GM19455 (cell line): Measurements from ENCODE around the gene ZNF548.

ENCODE experiments used
- ATAC-seq: cut with Tn5 transposase; IDR thresholded peaks from one replicate; pipeline ENCODE4 v1.9.1; 2021; ENCODE audit not compliant: unreplicated experiment

The ZNF548 gene

DNA sequence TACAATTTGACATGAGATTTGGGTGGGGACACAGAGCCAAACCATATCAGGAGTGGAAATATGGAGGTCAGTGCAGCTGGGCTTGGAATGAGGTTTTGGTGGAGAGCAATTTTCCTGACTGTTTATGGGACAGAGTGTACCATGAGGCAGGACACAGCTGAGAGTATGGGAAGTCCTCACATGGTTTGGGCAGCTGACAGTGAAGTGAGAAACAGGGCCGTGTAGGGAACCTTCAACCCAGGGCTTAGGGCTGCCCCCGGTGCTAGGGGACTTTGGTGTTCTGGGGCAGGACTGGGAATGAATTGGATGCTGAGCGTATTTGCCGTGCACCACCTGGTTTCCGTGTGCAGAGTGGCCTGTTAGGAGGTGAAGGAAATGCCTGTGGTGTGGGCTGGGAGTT is 6.1 kb downstream of the ZNF548 start:
- no peak for ATAC-seq

DNA sequence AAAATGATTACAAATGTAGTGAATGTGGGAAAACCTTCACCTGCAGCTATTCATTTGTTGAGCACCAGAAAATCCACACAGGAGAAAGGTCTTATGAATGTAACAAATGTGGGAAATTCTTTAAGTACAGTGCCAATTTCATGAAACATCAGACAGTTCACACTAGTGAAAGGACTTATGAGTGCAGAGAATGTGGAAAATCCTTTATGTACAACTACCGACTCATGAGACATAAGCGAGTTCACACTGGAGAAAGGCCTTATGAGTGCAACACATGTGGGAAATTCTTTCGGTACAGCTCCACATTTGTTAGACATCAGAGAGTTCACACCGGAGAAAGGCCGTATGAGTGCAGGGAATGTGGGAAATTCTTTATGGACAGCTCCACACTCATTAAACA is 9.2 kb downstream of the ZNF548 start:
- ATAC-seq, result no peak

DNA sequence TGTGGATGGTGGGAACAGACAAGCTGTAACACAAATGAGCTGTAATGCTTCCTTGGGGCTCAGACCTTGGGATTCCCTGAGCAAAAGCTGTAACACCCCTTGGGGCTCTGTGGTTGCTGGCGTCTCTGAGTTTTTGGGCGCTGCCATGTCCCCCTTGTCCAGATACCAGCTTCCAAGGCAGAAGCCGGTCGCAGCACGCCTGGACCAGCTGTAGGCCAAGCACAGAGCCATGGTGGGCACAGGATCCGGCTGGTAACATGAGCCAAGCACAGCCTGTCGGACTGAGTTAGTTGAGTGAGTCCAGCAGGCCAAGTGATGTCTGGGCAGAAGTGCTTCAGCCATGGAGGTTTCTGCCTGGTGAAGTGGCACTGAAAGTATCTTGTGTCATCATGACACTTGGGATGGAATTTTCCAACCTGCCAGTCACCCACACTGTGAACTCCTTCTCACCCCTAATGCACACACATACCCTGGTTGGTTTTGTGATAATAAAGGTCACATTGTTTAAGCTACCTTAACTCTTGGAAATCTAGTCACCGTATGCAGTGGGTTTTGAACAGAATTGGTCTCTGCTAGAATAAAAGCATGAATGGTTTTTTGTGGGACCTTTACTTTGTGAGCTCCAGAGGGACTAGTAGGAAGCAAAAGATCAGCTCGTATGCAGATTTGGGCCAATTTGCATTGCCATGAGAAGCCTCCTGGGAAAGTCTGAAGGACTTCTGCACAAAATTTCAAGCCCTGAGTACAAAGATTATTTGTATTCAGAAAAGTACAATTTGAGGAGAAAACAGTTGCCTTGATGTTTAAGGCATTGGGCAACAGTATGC is 14.3 kb downstream of the ZNF548 start:
- no peak for ATAC-seq

DNA sequence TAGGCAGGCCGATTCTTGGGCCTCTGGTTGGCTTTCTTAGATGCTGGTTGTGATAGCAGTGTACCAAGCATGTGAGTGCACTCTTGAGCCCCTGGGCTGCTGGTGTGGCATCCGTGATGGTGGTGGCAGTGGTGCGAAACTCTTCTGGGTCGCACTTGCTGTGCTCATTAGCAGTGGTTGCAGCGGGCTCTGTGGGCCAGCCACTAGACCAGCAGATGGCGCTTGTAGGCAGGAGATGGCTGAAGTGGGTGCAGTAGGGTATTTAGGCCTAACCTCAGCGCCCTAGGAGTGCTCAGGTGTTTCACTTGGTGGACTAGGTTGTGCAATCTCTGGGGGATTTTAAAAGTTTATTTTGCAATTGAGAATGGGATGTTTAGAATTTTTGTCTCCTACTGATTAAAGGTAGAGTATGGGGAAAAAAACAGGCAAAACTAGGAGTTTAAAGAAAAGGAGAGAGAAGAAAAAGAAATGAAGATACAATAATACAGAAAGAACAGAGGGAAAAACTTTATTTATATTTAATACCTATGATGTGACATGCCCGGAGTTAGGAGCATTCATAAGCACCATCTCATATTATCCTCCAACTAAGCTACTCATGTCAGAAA is 17.0 kb downstream of the ZNF548 start:
- no peak for ATAC-seq

GRCh38 chr19:57410877-57411671 is 21.4 kb downstream of the ZNF548 start, which contains the start of gene ZNF17:
Gene ZNF17 (plus strand): TSS chr19:57411161. CDS start chr19:57413616, 2,455 bp downstream.
- peak; percentile 99 for ATAC-seq

GRCh38 chr19:57419439-57419838 is 29.8 kb downstream of the ZNF548 start:
- no peak for ATAC-seq

- ATAC-seq, result no peak
These were observed 31.4 kb downstream of the ZNF548 start for GRCh38 chr19:57421037-57421436.

DNA sequence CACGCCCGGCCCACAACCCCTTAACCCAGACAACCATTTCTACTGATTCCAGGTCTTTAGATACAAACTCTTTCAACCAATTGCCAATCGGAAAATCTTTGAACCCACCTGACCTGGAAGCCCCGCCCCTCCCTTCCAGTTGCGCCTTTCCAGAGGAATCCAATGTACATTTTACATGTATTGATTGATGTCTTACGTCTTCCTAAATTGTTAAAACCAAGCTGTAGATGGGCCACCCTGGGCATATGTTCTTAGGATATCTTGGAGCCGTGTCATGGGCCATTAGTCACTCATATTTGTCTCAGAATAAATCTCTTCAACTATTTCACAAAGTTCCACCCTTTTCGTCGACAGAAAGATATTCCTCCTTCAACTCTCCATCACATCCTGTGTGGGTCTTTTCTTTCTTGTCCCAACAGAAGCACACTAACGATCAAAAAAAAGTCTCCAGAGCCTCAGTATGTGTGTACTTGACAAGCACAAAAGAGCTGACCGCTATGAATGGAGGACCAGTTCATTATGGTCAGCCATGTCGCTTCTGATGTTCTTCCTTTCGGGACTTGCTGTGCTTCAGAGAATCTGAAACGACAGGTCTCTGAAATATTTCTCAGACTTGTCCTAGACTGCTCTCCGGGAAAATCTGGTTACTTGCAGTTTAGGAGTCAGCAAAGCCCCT is 44.9 kb downstream of the ZNF548 start:
- no peak for ATAC-seq

DNA sequence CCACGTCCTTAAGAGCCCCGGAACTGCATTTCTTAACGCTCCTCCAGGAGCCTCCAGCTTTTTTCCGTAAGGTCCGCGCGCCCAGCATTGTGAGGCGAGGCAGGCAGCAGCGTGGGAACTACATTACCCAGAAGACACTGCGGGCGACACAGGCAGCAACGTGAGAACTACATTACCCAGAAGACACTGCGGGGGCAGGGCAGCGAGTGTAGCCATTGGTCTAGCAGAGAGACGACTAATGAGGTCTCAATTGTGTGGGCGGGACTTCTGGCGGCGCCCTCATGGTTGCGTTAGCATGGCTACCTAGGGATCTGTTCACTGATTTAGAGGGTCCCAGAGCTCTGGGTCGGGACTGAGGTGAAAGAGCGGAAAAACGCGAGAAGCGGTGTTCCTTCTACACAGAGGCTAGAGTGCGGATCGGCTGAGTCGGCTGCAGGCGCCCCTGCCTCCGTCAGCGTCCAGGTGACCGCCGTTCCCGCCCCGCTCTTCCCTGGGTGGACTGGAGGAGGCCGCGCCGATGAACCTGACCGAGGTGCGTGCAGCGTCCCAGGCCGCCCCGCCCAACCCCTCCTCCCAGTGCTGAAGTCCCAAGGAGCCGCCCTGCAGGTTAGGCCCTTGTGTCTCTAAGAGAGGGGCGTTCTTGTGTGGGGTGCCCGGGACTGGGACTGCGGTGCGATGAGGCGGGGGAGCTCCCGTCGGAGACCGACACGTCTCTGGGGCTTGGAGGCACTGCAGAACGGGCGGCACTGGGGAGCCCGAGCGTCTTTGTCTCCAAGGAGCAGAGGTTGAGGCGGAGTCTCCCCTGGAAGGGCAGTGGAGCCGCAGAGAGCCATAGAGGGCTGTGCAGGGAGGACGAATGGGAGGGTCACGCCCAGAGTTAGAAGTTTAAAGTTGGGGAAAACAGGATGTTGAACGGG is 45.7 kb downstream of the ZNF548 start, which contains the start of gene ZNF749:
TSS of gene ZNF749 (plus strand) at position 264 of the 917 bp plus-strand sequence. CDS start at position 518, 254 bp downstream.
- ATAC-seq, result peak; percentile 93

DNA sequence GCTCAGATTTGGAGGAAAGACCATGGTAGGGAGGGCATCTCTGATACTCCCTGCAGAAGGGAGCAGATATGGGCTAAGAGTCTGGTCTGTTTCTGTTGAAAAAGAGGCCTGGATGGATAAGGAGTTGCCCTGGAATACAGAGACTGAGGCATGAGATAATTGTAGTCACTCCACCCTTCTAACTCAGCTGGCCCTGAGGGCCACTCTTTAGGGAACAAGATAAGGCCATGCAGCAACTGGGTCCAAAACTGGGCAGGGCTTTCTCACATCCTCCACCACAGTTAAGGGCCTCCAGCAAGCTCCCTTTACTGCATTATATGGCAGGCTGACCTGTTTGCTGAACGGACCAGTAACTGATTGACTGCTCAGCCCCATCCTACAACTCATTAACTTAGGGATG is 46.8 kb downstream of the ZNF548 start:
- ATAC-seq, result no peak

DNA sequence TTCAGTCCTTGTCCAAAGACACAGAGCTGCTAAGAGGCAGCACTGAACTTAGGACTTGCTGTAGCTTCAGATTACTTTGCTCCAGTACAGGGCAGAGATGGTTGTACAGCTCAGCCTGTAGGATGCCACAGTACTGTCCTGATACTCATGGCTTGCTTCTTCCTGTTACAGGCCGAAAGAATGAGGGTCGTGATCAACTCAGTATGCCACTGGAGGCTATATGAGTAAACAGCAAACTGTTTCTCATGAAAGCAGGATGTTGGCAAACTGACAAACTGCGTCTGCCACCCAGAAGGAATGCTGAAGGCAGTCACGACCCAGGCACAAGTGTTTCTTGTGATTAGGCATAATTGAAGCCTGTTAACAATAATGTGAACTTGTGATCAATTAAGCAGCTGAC is 48.3 kb downstream of the ZNF548 start:
- ATAC-seq, result no peak

GRCh38 chr19:57438925-57439324 is 49.3 kb downstream of the ZNF548 start:
- no peak for ATAC-seq

DNA sequence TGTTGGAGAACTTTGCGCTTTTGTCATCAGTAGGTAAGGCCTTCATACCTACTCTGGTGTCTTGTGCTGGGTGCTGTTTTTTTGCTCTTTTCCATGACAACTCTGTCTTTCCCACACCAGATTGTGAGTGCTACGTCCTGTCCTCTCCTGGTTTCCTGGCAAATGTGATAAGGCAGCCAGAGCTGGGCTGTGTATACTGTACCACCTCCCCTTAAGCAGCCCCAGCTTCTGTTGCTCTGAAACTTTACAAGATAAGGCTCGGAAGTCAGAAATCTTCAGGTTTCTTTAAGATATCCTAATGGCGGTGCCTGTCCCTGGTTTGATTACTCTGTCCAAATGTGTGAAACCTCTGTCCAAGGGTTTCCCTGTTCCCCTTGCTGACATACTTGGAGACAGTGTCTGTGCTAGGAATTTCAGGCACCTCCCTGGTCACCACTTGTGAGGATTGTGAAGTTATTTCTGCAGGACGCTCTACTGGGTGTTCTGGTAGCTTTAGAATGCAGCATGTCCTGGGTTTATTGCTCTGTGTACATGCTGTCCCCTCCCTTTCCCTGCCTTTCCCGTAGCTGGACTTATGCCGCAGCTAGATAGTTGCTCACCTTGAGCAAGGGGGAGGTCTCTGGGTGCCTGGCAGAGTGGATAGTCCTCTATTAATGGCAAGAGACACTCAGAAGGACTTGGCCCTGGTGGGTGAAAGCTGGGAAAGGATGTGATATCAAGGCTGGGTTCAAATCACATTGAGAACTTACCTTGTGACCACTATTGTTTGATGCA is 52.5 kb downstream of the ZNF548 start:
- no peak for ATAC-seq

- ATAC-seq, result no peak
These were observed 53.6 kb downstream of the ZNF548 start for GRCh38 chr19:57443121-57443696.

- no peak for ATAC-seq
These were observed 62.7 kb downstream of the ZNF548 start for GRCh38 chr19:57452307-57452706.
